WTC11 (cell line): ENCODE results near the gene ACOT9.

Experiments used
- CTCF ChIP-seq: fragments of 200-600 bp; IDR thresholded peaks from 2 replicates; pipeline ENCODE4 v1.8.0; 2022; ENCODE audit warnings: antibody characterized with exemption
- RELA ChIP-seq: sonication (generic); formaldehyde crosslinking; IDR thresholded peaks from 2 replicates; pipeline ENCODE4 v1.8.1; 2022; ENCODE audit warnings: missing genetic modification reagents, mild to moderate bottlenecking, borderline replicate concordance
- TCF7 ChIP-seq: sonication (generic); formaldehyde crosslinking; IDR thresholded peaks from 2 replicates; pipeline ENCODE4 v1.8.0; 2022; ENCODE audit warnings: mild to moderate bottlenecking, low read depth, missing genetic modification reagents, moderate library complexity
- TF ChIP-seq, protein P1 (sequence below): sonication (generic); formaldehyde crosslinking; IDR thresholded peaks from 2 replicates; pipeline ENCODE4 v1.8.0; 2022; ENCODE audit warnings: mild to moderate bottlenecking, missing genetic modification reagents

- TF ChIP-seq, protein P1, sequence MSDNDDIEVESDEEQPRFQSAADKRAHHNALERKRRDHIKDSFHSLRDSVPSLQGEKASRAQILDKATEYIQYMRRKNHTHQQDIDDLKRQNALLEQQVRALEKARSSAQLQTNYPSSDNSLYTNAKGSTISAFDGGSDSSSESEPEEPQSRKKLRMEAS (CRISPR knock-in tag), result no peak
- TF ChIP-seq CTCF, result no peak
- TF ChIP-seq RELA (CRISPR knock-in tag), result no peak
- no peak for TF ChIP-seq TCF7
Observed at GRCh38 chrX:23779025-23779424, 35.9 kb upstream of the ACOT9 start.
